Upper lobe of left lung (tissue), 6 donors: ENCODE data around the gene LRRC18. TPM values are rescaled to one million over a fixed set of nuclear protein-coding genes. Genes with fewer than 3 reads are reported as not detected.

ENCODE experiments used
- ATAC-seq, 2 donors: fragments of 200-7000 bp; cut with Tn5 transposase; one replicate each; pipeline ENCODE4 v1.9.1; 2022; ENCODE audit warnings: mild to moderate bottlenecking in 2 of 2, moderate library complexity in 2 of 2; ENCODE audit not compliant: low FRiP score in 2 of 2
- DNase-seq, 2 donors: peaks; one replicate each; pipeline ENCODE4 v3.0.0-alpha.2; 2019 to 2020
- H3K27ac ChIP-seq, 4 donors: fragments of 200-600 bp; sonication (generic); one replicate each; pipeline ENCODE4 v1.5.1; 2016 to 2019
- H3K27me3 ChIP-seq, 4 donors: fragments of 200-600 bp; sonication (generic); one replicate each; pipeline ENCODE4 v1.5.1; 2017 to 2019
- H3K36me3 ChIP-seq, 4 donors: fragments of 200-600 bp; sonication (generic); one replicate each; pipeline ENCODE4 v1.5.1; 2016 to 2019
- H3K4me1 ChIP-seq, 4 donors: fragments of 200-600 bp; sonication (generic); one replicate each; pipeline ENCODE4 v1.5.1; 2018 to 2019
- H3K4me3 ChIP-seq, 4 donors: fragments of 200-600 bp; sonication (generic); one replicate each; pipeline ENCODE4 v1.5.1; 2017 to 2019; ENCODE audit warnings: mild to moderate bottlenecking in 2 of 4, moderate library complexity in 1 of 4
- H3K9me3 ChIP-seq, 4 donors: fragments of 200-600 bp; sonication (generic); one replicate each; pipeline ENCODE4 v1.5.1; 2018 to 2019
- EP300 ChIP-seq, 4 donors: sonication (generic); formaldehyde crosslinking; IDR thresholded peaks; one replicate each; pipeline ENCODE4 v1.5.1; 2017; ENCODE audit warnings: antibody characterized with exemption in 4 of 4, control low read depth in 2 of 4
- POLR2A ChIP-seq, 4 donors: fragments of 450-650 bp; IDR thresholded peaks; one replicate each; pipeline ENCODE4 v1.5.1; 2016 to 2017; ENCODE audit warnings: antibody characterized with exemption in 4 of 4, mild to moderate bottlenecking in 2 of 4
- POLR2AphosphoS5 ChIP-seq, 2 donors: sonication (generic); formaldehyde crosslinking; IDR thresholded peaks; one replicate each; pipeline ENCODE4 v1.5.1; 2017; ENCODE audit warnings: antibody characterized with exemption in 2 of 2
- WGBS, 2 donors: methylation state at CpG; one replicate each; pipeline ENCODE4 v1.1.5; 2017 to 2018; 5-methylcytosine and 5-hydroxymethylcytosine counted together
- total RNA-seq, 6 donors: library from RNA; depleted of rRNA in 4 of 6; stranded (reverse); fragments of >200 nt in 4 of 6; gene quantifications; one replicate each; pipeline versions ENCODE4 v1.1.0 to v1.2.1, GENCODE V29; 2016 to 2021
- TF ChIP-seq, protein P1 (sequence below), 6 experiments: fragments of 450-650 bp in 4 of 6; fragments of 200-600 bp in 2 of 6; sonication (generic) in 2 of 6; IDR thresholded peaks; one replicate each; pipeline ENCODE4 v1.5.1; 2016 to 2019; ENCODE audit warnings: antibody characterized with exemption in 6 of 6
- donor health status: DM: no; HTN: no; CAD: no; lungs with moderate emphysema.
- donor health status: DM: no; HTN: yes; CAD: no; lungs with severe emphysema.

Gene LRRC18
- total RNA-seq, 6 donors from 2014 or later, result 0.43 to 13.6 (median 2.2) TPM; not detected in 1

DNA sequence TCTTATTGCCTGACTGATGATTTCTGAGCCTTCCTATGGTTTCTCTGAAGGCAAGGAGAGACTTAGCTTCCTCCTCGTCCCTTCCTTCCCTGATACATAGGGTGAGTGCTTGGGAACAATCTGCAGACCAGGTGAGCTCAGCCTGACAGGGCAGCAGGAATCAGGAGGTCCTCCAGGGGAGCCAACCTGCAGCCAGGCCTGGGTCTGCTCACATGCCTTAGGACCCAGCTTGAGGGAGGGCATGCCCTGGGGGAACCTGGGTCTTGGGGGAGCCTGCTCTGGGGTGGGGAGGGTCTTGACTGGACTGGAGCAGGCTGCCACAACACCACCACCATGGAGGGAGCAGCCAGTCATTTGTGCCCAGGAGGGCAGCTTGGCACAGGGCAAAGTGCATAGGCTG is 57.7 kb downstream of the LRRC18 start:
- Histone ChIP-seq H3K9me3 (no peaks in the 10 kb centered on the region), H3K4me3 (no peak overlapping the region), H3K27me3 (no peaks in the 10 kb centered on the region), H3K4me1 (no peaks in the 10 kb centered on the region), H3K27ac (no peak overlapping the region), H3K36me3 (no peaks in the 10 kb centered on the region)
- DNase-seq, result no peak
- no peak for ATAC-seq
- 92% methylated on average over 1 of the region's 1 CpG; no CpG with 5 or more reads in 1 of the 2 donors for WGBS, 2 donors
- TF ChIP-seq POLR2AphosphoS5 (IDR thresholded peaks at IDR 0.05) (no peak), POLR2A (IDR thresholded peaks at IDR 0.05) (no peak), EP300 (IDR thresholded peaks at IDR 0.05) (no peak)
- TF ChIP-seq, protein P1, sequence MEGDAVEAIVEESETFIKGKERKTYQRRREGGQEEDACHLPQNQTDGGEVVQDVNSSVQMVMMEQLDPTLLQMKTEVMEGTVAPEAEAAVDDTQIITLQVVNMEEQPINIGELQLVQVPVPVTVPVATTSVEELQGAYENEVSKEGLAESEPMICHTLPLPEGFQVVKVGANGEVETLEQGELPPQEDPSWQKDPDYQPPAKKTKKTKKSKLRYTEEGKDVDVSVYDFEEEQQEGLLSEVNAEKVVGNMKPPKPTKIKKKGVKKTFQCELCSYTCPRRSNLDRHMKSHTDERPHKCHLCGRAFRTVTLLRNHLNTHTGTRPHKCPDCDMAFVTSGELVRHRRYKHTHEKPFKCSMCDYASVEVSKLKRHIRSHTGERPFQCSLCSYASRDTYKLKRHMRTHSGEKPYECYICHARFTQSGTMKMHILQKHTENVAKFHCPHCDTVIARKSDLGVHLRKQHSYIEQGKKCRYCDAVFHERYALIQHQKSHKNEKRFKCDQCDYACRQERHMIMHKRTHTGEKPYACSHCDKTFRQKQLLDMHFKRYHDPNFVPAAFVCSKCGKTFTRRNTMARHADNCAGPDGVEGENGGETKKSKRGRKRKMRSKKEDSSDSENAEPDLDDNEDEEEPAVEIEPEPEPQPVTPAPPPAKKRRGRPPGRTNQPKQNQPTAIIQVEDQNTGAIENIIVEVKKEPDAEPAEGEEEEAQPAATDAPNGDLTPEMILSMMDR (IDR thresholded peaks at IDR 0.05), result no peak

DNA sequence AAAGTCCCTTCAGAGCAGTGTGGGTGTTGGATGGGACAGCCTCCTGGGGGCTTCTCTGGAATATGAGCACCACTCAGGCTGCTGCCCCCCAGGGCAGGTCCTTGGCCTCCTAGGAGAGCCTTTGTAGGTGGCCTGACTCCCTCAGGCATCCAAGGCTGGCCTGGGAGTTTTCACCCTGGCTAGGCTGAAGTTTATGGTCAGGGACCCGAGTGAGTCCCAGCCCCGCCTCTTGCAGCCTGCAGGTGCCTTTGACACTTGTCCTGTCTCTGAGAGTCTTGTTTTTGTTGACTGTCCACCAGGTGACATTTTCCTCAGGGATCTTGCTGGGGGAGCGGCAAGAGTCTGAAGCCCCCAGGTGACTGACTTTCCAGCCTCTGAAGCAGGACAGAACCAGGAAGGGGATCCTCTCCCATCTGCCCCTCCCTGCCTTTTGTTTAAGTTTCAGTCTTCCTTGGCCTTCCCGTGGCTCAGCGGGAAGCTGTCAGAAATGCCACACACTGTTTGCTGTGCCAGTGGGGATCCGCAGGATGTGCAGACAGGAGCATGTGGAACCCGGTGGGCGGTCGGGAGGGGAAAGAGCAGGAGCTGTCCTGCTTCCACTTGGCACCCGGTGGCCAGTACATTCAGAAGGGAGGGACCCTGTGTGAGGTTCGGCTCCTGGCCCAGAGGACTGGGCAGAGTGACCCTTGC is 59.5 kb downstream of the LRRC18 start:
- no peak overlapping the region for H3K4me3 ChIP-seq
- no peaks in the 10 kb centered on the region for H3K9me3 ChIP-seq
- no peak for ATAC-seq
- WGBS, 2 donors, result 69 to 77% methylated on average over 8 to 11 of the region's 11 CpGs
- H3K27me3 ChIP-seq, result no peaks in the 10 kb centered on the region
- TF ChIP-seq, protein P1 (IDR thresholded peaks at IDR 0.05), result no peak
- TF ChIP-seq EP300 (IDR thresholded peaks at IDR 0.05) (no peak), POLR2AphosphoS5 (IDR thresholded peaks at IDR 0.05) (no peak), POLR2A (IDR thresholded peaks at IDR 0.05) (no peak)
- no peaks in the 10 kb centered on the region for H3K4me1 ChIP-seq
- H3K36me3 ChIP-seq, result no peaks in the 10 kb centered on the region
- no peak for DNase-seq
- no peak overlapping the region for H3K27ac ChIP-seq

DNA sequence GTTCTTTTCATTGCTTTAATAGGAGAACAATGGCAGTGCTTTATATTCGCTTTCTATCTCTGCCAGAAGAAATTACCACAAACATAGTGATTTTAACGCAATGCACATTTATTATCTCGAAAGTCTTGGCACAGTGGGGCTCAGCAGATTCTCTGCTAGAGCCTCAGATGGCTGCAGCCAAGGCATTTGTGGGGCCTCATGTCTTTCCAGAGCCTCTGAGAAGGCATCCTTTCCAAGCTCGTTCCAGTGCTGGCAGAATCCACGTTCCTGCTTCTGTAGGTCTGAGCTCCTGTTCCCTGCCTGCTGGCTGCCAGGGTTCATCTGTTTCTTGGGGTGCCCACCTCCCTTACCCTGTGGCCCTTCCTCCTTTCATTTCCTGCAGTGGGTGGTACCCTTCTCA is 60.2 kb downstream of the LRRC18 start:
- DNase-seq (no peak), ATAC-seq (no peak)
- H3K4me3 ChIP-seq, result no peak overlapping the region

DNA sequence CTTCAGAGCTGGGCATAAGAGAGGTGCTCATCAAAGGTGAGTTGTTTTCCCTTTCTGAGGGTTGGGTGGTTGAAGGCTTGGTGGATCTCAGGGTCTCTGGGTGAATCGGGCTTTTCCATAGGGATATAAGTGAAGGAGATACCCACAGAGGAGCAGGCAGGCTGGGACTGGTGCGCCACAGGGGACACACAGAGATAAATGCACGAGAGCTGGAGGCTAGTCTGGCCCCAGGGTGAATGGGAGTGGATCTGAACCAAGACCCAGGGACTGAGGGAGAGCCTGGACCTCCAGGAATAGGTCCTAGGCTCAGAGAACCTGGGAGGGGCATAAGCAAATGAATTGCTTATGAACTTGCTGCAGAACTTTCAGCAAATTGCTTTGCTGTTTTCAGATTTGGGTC is 61.5 kb downstream of the LRRC18 start:
- WGBS, 2 donors, result 93 to 100% methylated on average over 3 of the region's 3 CpGs
- Histone ChIP-seq H3K36me3 (no peaks in the 10 kb centered on the region), H3K27ac (no peak overlapping the region), H3K4me1 (no peaks in the 10 kb centered on the region), H3K9me3 (no peaks in the 10 kb centered on the region), H3K27me3 (no peaks in the 10 kb centered on the region), H3K4me3 (no peak overlapping the region)
- ATAC-seq (no peak), DNase-seq (no peak)
- TF ChIP-seq POLR2A (IDR thresholded peaks at IDR 0.05) (no peak), EP300 (IDR thresholded peaks at IDR 0.05) (no peak), POLR2AphosphoS5 (IDR thresholded peaks at IDR 0.05) (no peak)
- TF ChIP-seq, protein P1 (IDR thresholded peaks at IDR 0.05), result no peak

More for the DNA sequence above, 60.2 kb downstream of the LRRC18 start:
- 62 to 77% methylated on average over 5 of the region's 5 CpGs for WGBS, 2 donors
- no peak overlapping the region for H3K27ac ChIP-seq
- TF ChIP-seq, protein P1 (IDR thresholded peaks at IDR 0.05), result no peak
- TF ChIP-seq EP300 (IDR thresholded peaks at IDR 0.05), result no peak
- no peak for TF ChIP-seq POLR2A (IDR thresholded peaks at IDR 0.05)
- TF ChIP-seq POLR2AphosphoS5 (IDR thresholded peaks at IDR 0.05), result no peak
- H3K27me3 ChIP-seq, result no peaks in the 10 kb centered on the region
- H3K36me3 ChIP-seq, result no peaks in the 10 kb centered on the region
- H3K4me1 ChIP-seq, result no peaks in the 10 kb centered on the region
- no peaks in the 10 kb centered on the region for H3K9me3 ChIP-seq

DNA sequence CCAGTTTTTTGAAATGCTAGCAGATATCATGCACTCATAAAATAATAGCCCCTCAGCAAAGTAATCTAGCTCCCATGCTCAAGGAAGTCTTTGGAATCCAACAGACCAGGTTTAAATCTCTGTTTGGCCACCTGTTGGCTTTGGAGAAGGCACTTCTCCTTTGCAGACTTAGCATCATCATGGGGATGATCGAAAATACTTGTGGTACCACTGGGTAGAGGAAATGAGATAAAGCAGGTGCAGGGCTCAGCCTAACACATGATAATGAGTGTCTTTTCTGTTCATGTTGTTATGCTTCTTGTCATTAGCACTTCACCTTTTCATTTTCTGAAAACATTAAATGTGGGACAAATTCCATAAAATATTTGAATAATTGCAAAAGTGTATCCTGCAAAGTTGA is 67.4 kb downstream of the LRRC18 start:
- WGBS, 2 donors, result 80 to 87% methylated on average over 1 of the region's 1 CpG
- ATAC-seq, result no peak
- no peak for DNase-seq
- no peaks in the 10 kb centered on the region for H3K9me3 ChIP-seq
- H3K36me3 ChIP-seq, result no peaks in the 10 kb centered on the region
- no peak overlapping the region for H3K4me3 ChIP-seq
- TF ChIP-seq POLR2AphosphoS5 (IDR thresholded peaks at IDR 0.05), result no peak
- TF ChIP-seq, protein P1 (IDR thresholded peaks at IDR 0.05), result no peak
- no peak for TF ChIP-seq EP300 (IDR thresholded peaks at IDR 0.05)
- TF ChIP-seq POLR2A (IDR thresholded peaks at IDR 0.05), result no peak
- H3K4me1 ChIP-seq, result no peaks in the 10 kb centered on the region
- H3K27me3 ChIP-seq, result no peaks in the 10 kb centered on the region
- no peak overlapping the region for H3K27ac ChIP-seq
